ENCODE results near the gene PAN2.

PAN2 gene

GRCh38 chr12:56333679-56334489, at the start of gene PAN2:
TSS of gene PAN2 (minus strand) at chr12:56334000. CDS start at chr12:56333094, 906 bp downstream.
- peak within 1 kb of the TSS; percentile 91 to 92 (median 92) for H3K4me3 Mint-ChIP-seq
- peaks cover 3% of the 10 kb centered on the region for H3K27me3 Mint-ChIP-seq (ENCODE audit: low read depth)
- H3K9me3 Mint-ChIP-seq = no peaks in the 10 kb centered on the region
- TF ChIP-seq CTCF (IDR thresholded peaks at IDR 0.05; ENCODE audit: unreplicated experiment in 3 of 3) = peak; percentile 33 to 69 (median 61)
- no peaks in the 10 kb centered on the region for H3K36me3 Mint-ChIP-seq (ENCODE audit: low read depth)
- H3K27ac Mint-ChIP-seq = peak within 1 kb of the TSS; percentile 99
- no peaks in the 10 kb centered on the region for H3K4me1 Mint-ChIP-seq

- H3K27me3 Mint-ChIP-seq (ENCODE audit: low read depth) = peaks cover 11% of the 10 kb centered on the region
These were observed 48.8 kb upstream of the PAN2 start for GRCh38 chr12:56382611-56383010.

GRCh38 chr12:56377989-56378316, 44.2 kb upstream of the PAN2 start:
- peaks cover 6% of the 10 kb centered on the region for H3K9me3 Mint-ChIP-seq
- H3K27ac Mint-ChIP-seq = no peak overlapping the region
- H3K4me1 Mint-ChIP-seq = no peaks in the 10 kb centered on the region
- H3K27me3 Mint-ChIP-seq (ENCODE audit: low read depth) = peaks cover 4% of the 10 kb centered on the region
- H3K36me3 Mint-ChIP-seq (ENCODE audit: low read depth) = no peaks in the 10 kb centered on the region
- H3K4me3 Mint-ChIP-seq = no peak overlapping the region
- no peak for TF ChIP-seq CTCF (IDR thresholded peaks at IDR 0.05; ENCODE audit: unreplicated experiment in 3 of 3)

More at GRCh38 chr12:56382611-56383010, 48.8 kb upstream of the PAN2 start:
- Mint-ChIP-seq H3K27ac (no peak overlapping the region), H3K36me3 (ENCODE audit: low read depth) (no peaks in the 10 kb centered on the region), H3K4me3 (no peak overlapping the region), H3K9me3 (no peaks in the 10 kb centered on the region), H3K4me1 (peaks cover 9% of the 10 kb centered on the region)
- TF ChIP-seq CTCF (IDR thresholded peaks at IDR 0.05; ENCODE audit: unreplicated experiment in 3 of 3) = no peak

- no peak for TF ChIP-seq CTCF (IDR thresholded peaks at IDR 0.05; ENCODE audit: unreplicated experiment in 3 of 3)
- Mint-ChIP-seq H3K27me3 (ENCODE audit: low read depth) (peaks cover 4% of the 10 kb centered on the region), H3K4me1 (no peaks in the 10 kb centered on the region), H3K9me3 (peaks cover 11% of the 10 kb centered on the region), H3K36me3 (ENCODE audit: low read depth) (no peaks in the 10 kb centered on the region), H3K4me3 (no peak overlapping the region), H3K27ac (no peak overlapping the region)
These were observed 43.6 kb upstream of the PAN2 start for GRCh38 chr12:56377310-56377988.

GRCh38 chr12:56375598-56376434, 42.0 kb upstream of the PAN2 start:
- Mint-ChIP-seq H3K9me3 (peaks cover 12% of the 10 kb centered on the region), H3K27ac (no peak overlapping the region), H3K4me1 (no peaks in the 10 kb centered on the region), H3K27me3 (ENCODE audit: low read depth) (peaks cover 4% of the 10 kb centered on the region), H3K4me3 (no peak overlapping the region), H3K36me3 (ENCODE audit: low read depth) (no peaks in the 10 kb centered on the region)
- no peak for TF ChIP-seq CTCF (IDR thresholded peaks at IDR 0.05; ENCODE audit: unreplicated experiment in 3 of 3)
